H1 (cell line): Measurements from ENCODE around the gene ABHD4. TPM values are rescaled to one million over a fixed set of nuclear protein-coding genes. Genes with fewer than 3 reads are reported as not detected.

Experiments
- CTCF ChIA-PET: fragments of 300-600 bp; sonication (Branson Sonifier 250); formaldehyde crosslinking; loops from one replicate; lab custom pipeline; 2021; ENCODE audit not compliant: partially characterized antibody; lab: Charles Lee
- POLR2A ChIA-PET: fragments of 300-600 bp; sonication (Branson Sonifier 250); formaldehyde crosslinking; loops from one replicate; lab custom pipeline; 2021; ENCODE audit warnings: inconsistent platforms; ENCODE audit not compliant: partially characterized antibody; lab: Charles Lee
- DNase-seq, 2 experiments: peaks; one replicate each; pipeline versions ENCODE4 v3.0.0 to v3.0.0-alpha.2; 2010 to 2022; ENCODE audit warnings: low spot score in 2 of 2, low read depth in 1 of 2, mixed read lengths in 1 of 2
- FAIRE-seq: peaks from 2 replicates; lab custom pipeline; 2011; peaks lifted over from hg19 to GRCh38; lab: Jason Lieb, UNC
- H2AFZ ChIP-seq: 2 replicates; pipeline ENCODE4 v1.8.1; 2012; ENCODE audit warnings: low read length, inconsistent platforms
- H2AK5ac ChIP-seq: 2 replicates; pipeline ENCODE4 v1.6.1; 2013; ENCODE audit warnings: low read depth, low read length
- H2BK120ac ChIP-seq: replicated peaks from 2 replicates; pipeline ENCODE3; 2013; ENCODE audit warnings: low read depth, low read length, inconsistent platforms
- H2BK12ac ChIP-seq: 2 replicates; pipeline ENCODE4 v1.6.1; 2013; ENCODE audit warnings: low read depth, low read length
- H2BK15ac ChIP-seq: 2 replicates; pipeline ENCODE4 v1.6.1; 2013; ENCODE audit warnings: low read length
- H2BK20ac ChIP-seq: 2 replicates; pipeline ENCODE4 v1.6.1; 2013; ENCODE audit warnings: low read length
- H2BK5ac ChIP-seq: 2 replicates; pipeline ENCODE4 v1.6.1; 2013; ENCODE audit warnings: low read depth, low read length
- H3K14ac ChIP-seq: 2 replicates; pipeline ENCODE4 v1.6.1; 2013; ENCODE audit warnings: inconsistent platforms; ENCODE audit not compliant: insufficient read length
- H3K18ac ChIP-seq: 2 replicates; pipeline ENCODE4 v1.6.1; 2013; ENCODE audit warnings: low read length; ENCODE audit errors: extremely low read depth
- H3K23ac ChIP-seq: 2 replicates; pipeline ENCODE4 v1.6.1; 2013; ENCODE audit warnings: inconsistent platforms; ENCODE audit not compliant: insufficient read length
- H3K23me2 ChIP-seq: 2 replicates; pipeline ENCODE4 v1.6.1; 2013; ENCODE audit warnings: low read depth, low read length
- H3K27ac ChIP-seq: 2 replicates; pipeline ENCODE4 v1.6.1; 2011; ENCODE audit warnings: low read depth, low read length, inconsistent platforms
- H3K27me3 ChIP-seq, 4 experiments: replicated peaks in 1 of 4; 1 replicate in 1 of 4; 2 replicates in 3 of 4; pipeline versions ENCODE4 v1.6.1 to v1.8.1; 2011 to 2013; ENCODE audit warnings: low read length in 3 of 4, mild to moderate bottlenecking in 3 of 4, inconsistent platforms in 2 of 4, mixed read lengths in 2 of 4, moderate library complexity in 1 of 4; ENCODE audit not compliant: control insufficient read depth in 3 of 4, insufficient read depth in 3 of 4; ENCODE audit errors: extremely low read depth in 1 of 4
- H3K36me3 ChIP-seq, 4 experiments: 2 replicates each; pipeline versions ENCODE4 v1.6.1 to v1.8.1; 2011 to 2013; ENCODE audit warnings: mild to moderate bottlenecking in 4 of 4, low read length in 3 of 4, moderate library complexity in 2 of 4, control low read depth in 1 of 4, inconsistent platforms in 1 of 4; ENCODE audit not compliant: insufficient read depth in 4 of 4, control insufficient read depth in 2 of 4
- H3K4ac ChIP-seq: replicated peaks from 2 replicates; pipeline ENCODE3; 2013; ENCODE audit warnings: low read length, low read depth, mixed read lengths, inconsistent platforms; ENCODE audit not compliant: insufficient read length
- H3K4me1 ChIP-seq, 4 experiments: replicated peaks in 1 of 4; 1 replicate in 1 of 4; 2 replicates in 3 of 4; pipeline versions ENCODE4 v1.6.1 to v1.8.1; 2011 to 2013; ENCODE audit warnings: low read length in 3 of 4, inconsistent platforms in 2 of 4, mixed read lengths in 1 of 4; ENCODE audit not compliant: insufficient read depth in 4 of 4, control insufficient read depth in 3 of 4
- H3K4me2 ChIP-seq, 2 experiments: 2 replicates each; pipeline versions ENCODE4 v1.6.1 to v1.8.1; 2011 to 2013; ENCODE audit warnings: low read depth in 2 of 2, low read length in 2 of 2, control low read depth in 1 of 2, inconsistent platforms in 1 of 2, mild to moderate bottlenecking in 1 of 2; ENCODE audit not compliant: insufficient read depth in 1 of 2
- H3K4me3 ChIP-seq, 4 experiments: fragments of 200-600, 300-600 bp in 1 of 4; sonication (generic), shearing (Covaris generic), sonication (Bioruptor Twin) in 1 of 4; 2 replicates each; pipeline versions ENCODE4 v1.5.1 to v1.8.1; 2011 to 2016; ENCODE audit warnings: low read length in 4 of 4, low read depth in 3 of 4, control low read depth in 2 of 4, inconsistent platforms in 2 of 4, mild to moderate bottlenecking in 2 of 4, mixed read lengths in 1 of 4, moderate library complexity in 1 of 4; ENCODE audit not compliant: insufficient read depth in 2 of 4; ENCODE audit errors: extremely low read depth in 1 of 4
- H3K56ac ChIP-seq: replicated peaks from 2 replicates; pipeline ENCODE3; 2013; ENCODE audit warnings: low read depth, mild to moderate bottlenecking, mixed read lengths, low read length, inconsistent platforms; ENCODE audit not compliant: insufficient read length
- H3K79me1 ChIP-seq: 2 replicates; pipeline ENCODE4 v1.6.1; 2013; ENCODE audit warnings: low read depth, low read length, control low read depth
- H3K79me2 ChIP-seq, 2 experiments: 2 replicates each; pipeline versions ENCODE4 v1.6.1 to v1.8.1; 2012 to 2013; ENCODE audit warnings: low read length in 2 of 2, mild to moderate bottlenecking in 2 of 2, inconsistent platforms in 1 of 2; ENCODE audit not compliant: insufficient read depth in 2 of 2, control insufficient read depth in 1 of 2
- H3K9ac ChIP-seq, 4 experiments: replicated peaks in 1 of 4; 1 replicate in 1 of 4; 2 replicates in 3 of 4; pipeline versions ENCODE4 v1.6.1 to v1.8.1; 2011 to 2013; ENCODE audit warnings: low read depth in 3 of 4, low read length in 3 of 4, control low read depth in 2 of 4, mild to moderate bottlenecking in 2 of 4, moderate library complexity in 2 of 4, inconsistent platforms in 1 of 4; ENCODE audit errors: extremely low read depth in 1 of 4
- H3K9me3 ChIP-seq, 2 experiments: 2 replicates each; pipeline versions ENCODE4 v1.6.1 to v1.8.1; 2012 to 2013; ENCODE audit warnings: mild to moderate bottlenecking in 2 of 2, moderate library complexity in 2 of 2, control low read depth in 1 of 2, inconsistent platforms in 1 of 2, low read depth in 1 of 2, low read length in 1 of 2, mixed read lengths in 1 of 2; ENCODE audit not compliant: insufficient read depth in 2 of 2
- H4K20me1 ChIP-seq, 2 experiments: replicated peaks in 1 of 2; 2 replicates each; pipeline versions ENCODE3 to v1.8.1; 2011 to 2013; ENCODE audit warnings: inconsistent platforms in 2 of 2, low read length in 2 of 2, mild to moderate bottlenecking in 1 of 2; ENCODE audit not compliant: insufficient read depth in 2 of 2, control insufficient read depth in 1 of 2
- H4K5ac ChIP-seq: 2 replicates; pipeline ENCODE4 v1.6.1; 2013; ENCODE audit warnings: low read length, low read depth, mixed read lengths, inconsistent platforms; ENCODE audit not compliant: insufficient read length
- H4K8ac ChIP-seq: 2 replicates; pipeline ENCODE4 v1.8.0; 2013; ENCODE audit warnings: mild to moderate bottlenecking, moderate library complexity, low read length, inconsistent platforms; ENCODE audit not compliant: insufficient read depth; ENCODE audit errors: extremely low read depth
- H4K91ac ChIP-seq: replicated peaks from 2 replicates; pipeline ENCODE3; 2013; ENCODE audit warnings: low read length, mixed read lengths, inconsistent platforms; ENCODE audit not compliant: insufficient read length
- ASH2L ChIP-seq: fragments of 200-600, 300-600 bp; sonication (generic); IDR thresholded peaks from one replicate; pipeline ENCODE4 v1.7.1; 2017; ENCODE audit warnings: low read length
- CEBPB ChIP-seq: IDR thresholded peaks from 2 replicates; pipeline ENCODE4 v1.6.1; 2012; ENCODE audit warnings: low read depth, low read length
- HDAC2 ChIP-seq, 2 experiments: fragments of 300-600 bp in 1 of 2; sonication (generic) in 1 of 2; IDR thresholded peaks; 2 replicates each; pipeline ENCODE4 v1.6.1; 2011 to 2012; ENCODE audit warnings: low read depth in 2 of 2, low read length in 2 of 2, mild to moderate bottlenecking in 2 of 2, moderate library complexity in 2 of 2, borderline replicate concordance in 1 of 2, inconsistent platforms in 1 of 2
- KDM4A ChIP-seq: IDR thresholded peaks from one replicate; pipeline ENCODE4 v1.7.1; 2012; ENCODE audit warnings: low read depth, mild to moderate bottlenecking, moderate library complexity, low read length, inconsistent platforms; ENCODE audit not compliant: severe bottlenecking
- NANOG ChIP-seq: IDR thresholded peaks from 2 replicates; pipeline ENCODE4 v1.6.1; 2011; ENCODE audit warnings: low read length, low read depth, mild to moderate bottlenecking, inconsistent platforms; ENCODE audit not compliant: insufficient read depth, poor library complexity, severe bottlenecking
- PHF8 ChIP-seq: fragments of 200-600 bp; sonication (generic); conservative IDR thresholded peaks from 2 replicates; pipeline ENCODE4 v1.7.1; 2012; ENCODE audit warnings: low read depth, mild to moderate bottlenecking, inconsistent platforms, low read length, moderate library complexity
- RBBP5 ChIP-seq: IDR thresholded peaks from 2 replicates; pipeline ENCODE4 v1.7.1; 2012; ENCODE audit warnings: low read depth, mild to moderate bottlenecking, inconsistent platforms, low read length, moderate library complexity, borderline replicate concordance
- RXRA ChIP-seq: IDR thresholded peaks from 2 replicates; pipeline ENCODE4 v1.6.1; 2011; ENCODE audit warnings: low read depth, mild to moderate bottlenecking, low read length, moderate library complexity; ENCODE audit not compliant: insufficient read depth
- SIX5 ChIP-seq: IDR thresholded peaks from 2 replicates; pipeline ENCODE4 v1.6.1; 2011; ENCODE audit warnings: mild to moderate bottlenecking, low read depth, low read length
- SUZ12 ChIP-seq: fragments of 200-600 bp; sonication (generic); IDR thresholded peaks from 2 replicates; pipeline ENCODE4 v1.6.1; 2012; ENCODE audit warnings: mild to moderate bottlenecking, inconsistent platforms, low read length, moderate library complexity, mixed read lengths
- TAF1 ChIP-seq: IDR thresholded peaks from 2 replicates; pipeline ENCODE4 v1.6.1; 2011; ENCODE audit warnings: mild to moderate bottlenecking, low read depth, low read length
- TAF7 ChIP-seq: optimal IDR thresholded peaks from 2 replicates; pipeline ENCODE3; 2011; ENCODE audit warnings: low read depth, mild to moderate bottlenecking, inconsistent platforms, low read length, moderate library complexity, borderline replicate concordance
- ZNF274 ChIP-seq: IDR thresholded peaks from 2 replicates; pipeline ENCODE4 v1.7.0; 2012; ENCODE audit warnings: low read length, borderline replicate concordance; ENCODE audit errors: extremely low read depth
- WGBS, 2 experiments: shearing (Covaris generic) in 1 of 2; methylation state at CpG; one replicate each; pipeline versions ENCODE4 v1.1.6 to v1.1.7; 2013 to 2015; ENCODE audit warnings: low lambda C conversion rate in 2 of 2, mixed read lengths in 2 of 2, inconsistent platforms in 1 of 2, low coverage in 1 of 2, missing lambda C conversion rate in 1 of 2; ENCODE audit not compliant: insufficient replicate concordance in 2 of 2, insufficient coverage in 1 of 2, insufficient read length in 1 of 2; ENCODE audit errors: extremely low coverage in 1 of 2, missing lambda C conversion rate in 1 of 2; 5-methylcytosine and 5-hydroxymethylcytosine counted together
- polyA plus RNA-seq, 7 experiments: library from polyadenylated mRNA; depleted of rRNA in 3 of 7; stranded (reverse) in 5 of 7; unstranded in 2 of 7; fragments of >200 nt in 5 of 7; fragments of 200-250 nt in 2 of 7; gene quantifications; 1 replicate in 5 of 7; 2 replicates in 1 of 7; 4 replicates in 1 of 7; pipeline versions ENCODE4 v1.2.1 to v1.2.3, GENCODE V29; 2011 to 2013; ENCODE audit warnings: missing spikeins in 2 of 7, mixed read lengths in 2 of 7
- total RNA-seq: library from RNA; stranded (reverse); fragmentation: NEBNext Ultra II Directional; extraction: Animal tissue kit (Norgen Biotek cat#: 25700); gene quantifications from 2 replicates; pipeline ENCODE4 v1.2.1, GENCODE V29; 2021

ABHD4 gene
- total and polyA plus RNA-seq, 2 of the 8 experiments (the other 6 are each of a cell fraction or from before 2014, with no cell fraction given) = 32.4 to 42.9 TPM

DNA sequence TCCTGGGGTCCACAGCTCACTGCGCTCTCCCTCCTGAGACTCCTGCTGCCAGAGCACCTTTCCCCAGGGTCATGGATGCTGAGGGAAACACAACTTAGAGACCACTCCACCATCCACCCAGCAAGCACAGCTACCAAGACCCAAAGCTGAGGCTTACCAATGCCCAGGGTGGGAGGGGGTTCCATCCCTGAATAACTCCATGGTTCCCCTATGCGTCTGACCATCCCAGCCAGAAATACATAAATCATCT, 45.3 kb upstream of the ABHD4 start:
- Histone ChIP-seq H3K9ac (no peak overlapping the region), H2BK15ac (no peak overlapping the region), H3K9me3 (no peaks in the 10 kb centered on the region), H3K23me2 (no peaks in the 10 kb centered on the region), H2AK5ac (no peak overlapping the region; the same call in 1 of the 2 replicates), H3K23ac (no peak overlapping the region), H3K4me3 (no peak overlapping the region), H4K5ac (no peak overlapping the region), H3K79me1 (no peaks in the 10 kb centered on the region), H2AFZ (no peak overlapping the region), H2BK5ac (peak overlapping the region; percentile 95; the same call in 1 of the 2 replicates), H4K20me1 (no peaks in the 10 kb centered on the region), H3K27me3 (no peaks in the 10 kb centered on the region), H2BK120ac (no peak overlapping the region), H4K91ac (no peak overlapping the region), H3K4me1 (peaks cover 4 to 18% (median 5%) of the 10 kb centered on the region in 4 experiments), H3K14ac (no peak overlapping the region), H3K56ac (no peak overlapping the region), H2BK20ac (peak overlapping the region; percentile 82; the same call in 1 of the 2 replicates), H3K79me2 (no peaks in the 10 kb centered on the region), H3K4ac (no peak overlapping the region), H4K8ac (no peak overlapping the region), H3K18ac (no peak overlapping the region), H2BK12ac (peak overlapping the region; percentile 91; the same call in 1 of the 2 replicates), H3K4me2 (no peak overlapping the region), H3K36me3 (no peaks in the 10 kb centered on the region), H3K27ac (no peak overlapping the region)
- no peak for FAIRE-seq
- WGBS, 2 experiments = 93% methylated on average over 2 of the region's 2 CpGs; no CpG with 5 or more reads in 1 of the 2 experiments
- CTCF ChIA-PET = interaction anchor here (0.6 to 4.0 kb wide), 14 partner anchors 8 to 351 kb away, joined by 3 to 26 read pairs (median 3); no protein-coding TSS in a partner anchor
- POLR2A ChIA-PET = interaction anchor here (0.6 kb wide), 1 partner anchor 225 kb away, joined by 3 read pairs; no protein-coding TSS in a partner anchor
- no peak for DNase-seq
- TF ChIP-seq PHF8 (no peak), ASH2L (no peak), HDAC2 (IDR thresholded peaks at IDR 0.05; ENCODE audit: borderline replicate concordance in 1 of 2, low read depth in 2 of 2, low read length in 2 of 2) (no peak), TAF1 (no peak), SIX5 (no peak), NANOG (no peak), KDM4A (no peak), ZNF274 (no peak), SUZ12 (no peak), TAF7 (no peak), CEBPB (no peak), RXRA (no peak), RBBP5 (no peak)
